ENCODE results near the gene PDCD11. TPM values are rescaled to one million over a fixed set of nuclear protein-coding genes. Genes with fewer than 3 reads are reported as not detected.

Gene PDCD11
- total and polyA plus RNA-seq, 12 donors, result 9.4 to 16.9 (median 12.7) TPM

DNA sequence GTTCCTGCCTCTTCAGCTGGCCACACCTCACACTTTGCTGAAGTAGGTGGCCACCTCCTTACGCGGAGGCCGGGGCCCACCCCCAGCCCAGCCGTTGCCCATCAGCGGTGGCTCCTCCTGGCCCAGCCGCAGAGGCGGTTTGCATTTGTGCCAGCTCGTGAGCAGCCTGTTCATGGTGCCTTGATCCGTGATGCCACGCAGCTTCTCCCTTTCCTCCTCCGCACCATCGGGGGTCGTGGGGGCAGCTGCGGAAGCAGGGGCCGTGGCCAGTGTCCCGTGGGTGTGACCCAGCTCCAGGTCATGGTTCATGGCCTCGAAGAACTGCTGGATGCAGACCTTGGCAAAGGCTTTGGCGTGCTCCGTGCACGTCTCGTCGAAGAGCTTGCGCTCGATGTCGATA is 58.8 kb downstream of the PDCD11 start:
- ATAC-seq, result no peak
- Histone ChIP-seq H3K9me3 (no peaks in the 10 kb centered on the region), H3K4me1 (peaks cover 5 to 19% (median 17%) of the 10 kb centered on the region in 9 donors), H3K27me3 (peaks cover 0 to 5% (median 0%) of the 10 kb centered on the region in 7 donors), H3K4me3 (no peak overlapping the region), H3K36me3 (peaks cover 0 to 5% (median 0%) of the 10 kb centered on the region in 9 donors), H3K27ac (no peak overlapping the region)
- TF ChIP-seq, protein P1, sequence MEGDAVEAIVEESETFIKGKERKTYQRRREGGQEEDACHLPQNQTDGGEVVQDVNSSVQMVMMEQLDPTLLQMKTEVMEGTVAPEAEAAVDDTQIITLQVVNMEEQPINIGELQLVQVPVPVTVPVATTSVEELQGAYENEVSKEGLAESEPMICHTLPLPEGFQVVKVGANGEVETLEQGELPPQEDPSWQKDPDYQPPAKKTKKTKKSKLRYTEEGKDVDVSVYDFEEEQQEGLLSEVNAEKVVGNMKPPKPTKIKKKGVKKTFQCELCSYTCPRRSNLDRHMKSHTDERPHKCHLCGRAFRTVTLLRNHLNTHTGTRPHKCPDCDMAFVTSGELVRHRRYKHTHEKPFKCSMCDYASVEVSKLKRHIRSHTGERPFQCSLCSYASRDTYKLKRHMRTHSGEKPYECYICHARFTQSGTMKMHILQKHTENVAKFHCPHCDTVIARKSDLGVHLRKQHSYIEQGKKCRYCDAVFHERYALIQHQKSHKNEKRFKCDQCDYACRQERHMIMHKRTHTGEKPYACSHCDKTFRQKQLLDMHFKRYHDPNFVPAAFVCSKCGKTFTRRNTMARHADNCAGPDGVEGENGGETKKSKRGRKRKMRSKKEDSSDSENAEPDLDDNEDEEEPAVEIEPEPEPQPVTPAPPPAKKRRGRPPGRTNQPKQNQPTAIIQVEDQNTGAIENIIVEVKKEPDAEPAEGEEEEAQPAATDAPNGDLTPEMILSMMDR (IDR thresholded peaks at IDR 0.05), result no peak
- intact Hi-C loops (cut with DNase I), result no loop called here
- no peak for DNase-seq
- 88 to 90% methylated on average over 25 of the region's 25 CpGs for WGBS, 2 donors

DNA sequence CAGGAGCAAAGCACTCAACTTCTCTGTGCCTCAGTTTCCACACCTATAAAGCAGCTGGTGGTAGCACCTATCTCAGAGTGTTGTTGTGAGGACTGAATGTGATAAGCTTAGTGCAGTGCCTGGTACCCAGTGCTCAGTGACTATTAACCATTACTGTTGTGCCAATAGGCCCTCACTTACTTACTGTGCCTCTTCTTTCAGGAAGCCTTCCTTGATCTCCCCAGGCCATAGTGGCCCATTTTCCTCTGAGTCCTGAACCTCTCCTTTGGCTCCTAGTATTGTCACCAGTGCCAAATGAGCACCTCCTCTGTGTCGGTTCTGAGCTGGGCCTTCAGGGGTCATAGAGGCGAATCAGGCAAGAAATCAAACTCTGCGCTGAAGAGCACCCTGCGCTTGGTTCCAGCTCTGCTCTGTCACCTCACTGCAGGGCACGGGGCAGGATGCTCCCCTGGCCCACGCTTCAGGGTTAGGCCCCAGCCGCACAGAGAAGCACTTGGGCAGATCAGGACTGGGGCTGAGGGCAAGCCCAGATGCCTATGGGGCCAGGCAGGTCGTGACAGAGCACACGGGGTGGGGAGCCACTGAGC is 59.7 kb downstream of the PDCD11 start:
- 95 to 97% methylated on average over 9 of the region's 9 CpGs for WGBS, 2 donors
- Histone ChIP-seq H3K36me3 (no peaks in the 10 kb centered on the region), H3K4me3 (no peak overlapping the region), H3K27ac (no peak overlapping the region), H3K27me3 (peaks cover 0 to 5% (median 0%) of the 10 kb centered on the region in 7 donors), H3K4me1 (peaks cover 0 to 12% (median 10%) of the 10 kb centered on the region in 9 donors), H3K9me3 (no peaks in the 10 kb centered on the region)
- DNase-seq, result no peak
- TF ChIP-seq, protein P1 (IDR thresholded peaks at IDR 0.05), result no peak
- intact Hi-C loops (cut with DNase I), result no loop called here
- ATAC-seq, result no peak

DNA sequence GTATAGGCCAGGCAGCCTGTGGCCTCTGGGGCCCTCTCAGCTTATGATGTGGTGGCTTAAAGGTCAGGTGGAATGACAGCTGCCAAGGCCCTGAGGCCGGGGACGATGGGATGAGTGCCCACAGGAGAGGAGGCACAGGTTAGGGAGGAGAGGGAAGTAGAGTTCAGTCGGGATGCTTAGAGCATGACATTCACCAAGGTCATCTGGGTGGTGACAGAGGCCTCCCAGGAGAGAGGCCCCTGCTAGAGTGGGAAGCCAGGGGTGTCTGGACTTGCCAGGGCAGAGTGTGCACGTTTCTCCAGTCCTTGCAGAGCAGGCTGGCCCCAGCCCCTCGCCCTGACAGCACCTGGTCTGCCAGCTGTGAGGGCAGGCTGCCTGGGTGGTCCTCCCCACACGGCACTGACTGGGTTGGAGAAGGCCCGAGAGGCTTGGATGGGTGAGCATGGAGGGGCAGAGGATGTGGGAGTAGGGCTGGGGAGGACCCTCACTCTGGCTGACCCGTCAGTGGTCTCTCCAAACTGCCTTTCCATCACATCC is 60.8 kb downstream of the PDCD11 start:
- intact Hi-C loops (cut with DNase I), result no loop called here
- Histone ChIP-seq H3K4me1 (peaks cover 0 to 10% (median 8%) of the 10 kb centered on the region in 9 donors), H3K9me3 (no peaks in the 10 kb centered on the region), H3K27ac (no peak overlapping the region), H3K36me3 (no peaks in the 10 kb centered on the region), H3K27me3 (no peaks in the 10 kb centered on the region), H3K4me3 (no peak overlapping the region)
- TF ChIP-seq, protein P1 (IDR thresholded peaks at IDR 0.05), result no peak
- ATAC-seq (no peak), DNase-seq (no peak)
- 72 to 73% methylated on average over 8 of the region's 8 CpGs for WGBS, 2 donors

DNA sequence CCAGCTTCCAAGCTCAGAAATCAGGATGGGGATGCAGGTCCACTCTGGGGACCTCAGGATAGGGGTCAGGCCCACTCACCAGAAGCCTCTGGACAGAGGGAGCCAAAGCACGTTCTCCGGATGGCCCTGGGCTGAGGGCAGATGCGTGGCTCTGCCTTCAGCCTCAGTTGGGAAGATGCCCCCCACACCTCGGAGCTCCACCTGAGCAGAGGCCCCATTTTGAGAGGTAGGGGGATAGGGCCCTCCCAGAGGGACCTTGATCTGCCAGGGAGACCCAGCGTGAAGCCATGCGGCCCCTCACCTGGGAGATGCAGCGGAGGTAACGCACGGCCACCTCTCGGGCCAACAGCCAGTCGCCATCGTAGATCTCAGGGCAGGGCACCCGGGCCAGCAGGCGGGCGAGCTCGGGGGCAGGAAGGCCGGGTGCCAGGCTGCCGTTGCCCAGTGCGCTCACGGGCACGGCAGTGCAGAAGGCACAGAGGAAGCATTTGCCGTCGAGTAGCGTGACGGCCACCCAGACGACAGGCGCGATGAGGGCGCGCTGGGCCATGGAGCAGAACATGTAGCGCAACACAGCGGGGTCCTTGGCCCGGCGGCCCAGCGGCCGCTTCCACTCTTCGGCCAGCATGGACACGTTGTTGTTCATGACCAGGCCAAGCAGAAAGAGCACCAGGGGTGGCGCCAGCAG is 61.6 kb downstream of the PDCD11 start:
- intact Hi-C loops (cut with DNase I), result no loop called here
- H3K4me3 ChIP-seq, result no peak overlapping the region
- 96 to 98% methylated on average over 39 of the region's 39 CpGs for WGBS, 2 donors
- peaks cover 0 to 2% (median 0%) of the 10 kb centered on the region in 9 donors for H3K4me1 ChIP-seq
- no peak overlapping the region for H3K27ac ChIP-seq
- no peaks in the 10 kb centered on the region for H3K27me3 ChIP-seq
- H3K9me3 ChIP-seq, result no peaks in the 10 kb centered on the region
- DNase-seq (no peak), ATAC-seq (no peak)
- TF ChIP-seq, protein P1 (IDR thresholded peaks at IDR 0.05), result no peak
- no peaks in the 10 kb centered on the region for H3K36me3 ChIP-seq
